ENCODE results near the gene ZMAT3. TPM values are rescaled to one million over a fixed set of nuclear protein-coding genes. Genes with fewer than 3 reads are reported as not detected.
"Not testable (repeated sequence)": the region's sequence is repeated elsewhere in the genome, so short reads cannot be mapped to it uniquely, and the experiment has no call there.

The ZMAT3 gene
- total RNA-seq, 1 donor from 2014 or later = 49.3 TPM

DNA sequence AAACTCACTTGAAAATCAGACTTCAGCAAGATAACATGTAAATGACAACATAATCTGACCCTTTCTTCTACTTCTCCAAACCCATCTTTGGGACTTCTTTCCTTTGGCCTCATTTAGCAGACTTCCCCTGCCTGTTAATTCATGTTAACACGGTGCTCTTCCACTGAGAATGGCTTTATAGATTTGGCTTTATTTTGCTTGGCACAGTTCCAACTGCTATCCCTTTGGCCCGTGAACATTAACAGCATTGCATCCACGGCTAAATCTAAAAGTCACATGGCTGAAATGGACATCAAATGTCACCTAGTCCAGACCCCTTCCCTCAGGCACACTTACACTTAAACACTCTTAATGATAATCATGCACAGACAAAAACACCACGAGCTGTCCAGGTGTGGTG, 3.8 kb downstream of the ZMAT3 start:
- H3K36me3 ChIP-seq (ENCODE audit: control insufficient read depth, insufficient read depth, low read length) = peaks cover 1% of the 10 kb centered on the region
- no peak for DNase-seq (ENCODE audit: low read depth)
- TF ChIP-seq, protein P1, sequence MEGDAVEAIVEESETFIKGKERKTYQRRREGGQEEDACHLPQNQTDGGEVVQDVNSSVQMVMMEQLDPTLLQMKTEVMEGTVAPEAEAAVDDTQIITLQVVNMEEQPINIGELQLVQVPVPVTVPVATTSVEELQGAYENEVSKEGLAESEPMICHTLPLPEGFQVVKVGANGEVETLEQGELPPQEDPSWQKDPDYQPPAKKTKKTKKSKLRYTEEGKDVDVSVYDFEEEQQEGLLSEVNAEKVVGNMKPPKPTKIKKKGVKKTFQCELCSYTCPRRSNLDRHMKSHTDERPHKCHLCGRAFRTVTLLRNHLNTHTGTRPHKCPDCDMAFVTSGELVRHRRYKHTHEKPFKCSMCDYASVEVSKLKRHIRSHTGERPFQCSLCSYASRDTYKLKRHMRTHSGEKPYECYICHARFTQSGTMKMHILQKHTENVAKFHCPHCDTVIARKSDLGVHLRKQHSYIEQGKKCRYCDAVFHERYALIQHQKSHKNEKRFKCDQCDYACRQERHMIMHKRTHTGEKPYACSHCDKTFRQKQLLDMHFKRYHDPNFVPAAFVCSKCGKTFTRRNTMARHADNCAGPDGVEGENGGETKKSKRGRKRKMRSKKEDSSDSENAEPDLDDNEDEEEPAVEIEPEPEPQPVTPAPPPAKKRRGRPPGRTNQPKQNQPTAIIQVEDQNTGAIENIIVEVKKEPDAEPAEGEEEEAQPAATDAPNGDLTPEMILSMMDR (IDR thresholded peaks at IDR 0.05; ENCODE audit: insufficient read depth, low read length, poor library complexity, severe bottlenecking) = no peak

DNA sequence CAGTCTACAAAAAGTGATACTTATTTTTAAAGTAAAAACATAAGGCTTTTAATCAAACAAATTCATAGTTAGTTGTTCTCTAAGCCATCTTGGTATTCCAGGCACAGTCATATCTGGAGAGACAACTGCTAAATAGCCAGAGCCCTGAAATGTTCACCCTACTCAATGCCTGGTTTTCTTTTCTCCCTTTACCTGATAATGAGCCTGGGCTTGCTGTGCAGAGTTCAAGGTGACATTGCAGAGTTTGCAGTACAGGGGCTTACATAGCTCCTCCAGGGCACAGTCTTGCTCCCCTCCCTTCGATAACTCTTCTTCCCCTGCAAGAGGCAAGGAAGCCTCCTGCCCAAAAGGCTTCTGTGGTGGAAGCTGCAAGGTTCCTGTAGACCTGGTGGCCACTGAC, 4.3 kb downstream of the ZMAT3 start:
- DNase-seq (ENCODE audit: low read depth) = no peak
- H3K27me3 ChIP-seq (ENCODE audit: control insufficient read depth, insufficient read depth, low read length) = no peaks in the 10 kb centered on the region
- peaks cover 1% of the 10 kb centered on the region for H3K36me3 ChIP-seq (ENCODE audit: control insufficient read depth, insufficient read depth, low read length)
- TF ChIP-seq, protein P1 (IDR thresholded peaks at IDR 0.05; ENCODE audit: insufficient read depth, low read length, poor library complexity, severe bottlenecking) = no peak
- no peak overlapping the region for H3K4me3 ChIP-seq (ENCODE audit: low read depth, low read length)

More for the DNA sequence above, 3.8 kb downstream of the ZMAT3 start:
- H3K4me3 ChIP-seq (ENCODE audit: low read depth, low read length) = no peak overlapping the region
- H3K27me3 ChIP-seq (ENCODE audit: control insufficient read depth, insufficient read depth, low read length) = no peaks in the 10 kb centered on the region

DNA sequence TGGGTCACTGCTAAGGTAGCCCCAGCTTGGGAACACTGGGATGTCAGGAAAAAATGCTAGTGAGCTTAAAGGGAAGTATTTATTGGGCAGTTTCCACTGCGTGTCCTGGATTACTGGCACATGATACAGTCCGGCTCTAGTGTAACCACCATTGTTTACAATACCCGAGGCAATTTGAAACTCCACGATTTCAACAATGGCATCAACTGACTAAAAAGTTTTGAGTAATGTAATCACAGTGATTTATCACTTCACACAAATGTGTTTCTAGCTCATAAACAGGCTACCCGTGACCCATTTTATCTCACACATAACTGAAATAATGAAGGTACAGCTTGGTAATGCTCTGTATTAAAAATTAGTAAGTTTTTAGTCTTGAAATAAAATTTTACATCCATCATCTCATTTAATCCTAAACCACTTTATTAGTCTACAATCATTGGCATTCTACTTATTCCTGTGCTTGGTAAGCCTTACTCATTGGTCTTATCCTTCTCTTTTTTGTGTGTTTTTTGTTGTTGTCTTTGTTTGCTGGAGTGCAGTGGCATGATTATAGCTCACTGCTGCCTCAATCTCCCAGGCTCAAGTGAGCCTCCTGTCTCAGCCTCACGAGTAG, 7.6 kb downstream of the ZMAT3 start:
- DNase-seq (ENCODE audit: low read depth) = no peak
- no peak overlapping the region for H3K4me3 ChIP-seq (ENCODE audit: low read depth, low read length)
- H3K27me3 ChIP-seq (ENCODE audit: control insufficient read depth, insufficient read depth, low read length) = no peaks in the 10 kb centered on the region
- TF ChIP-seq, protein P1 (IDR thresholded peaks at IDR 0.05; ENCODE audit: insufficient read depth, low read length, poor library complexity, severe bottlenecking) = no peak
- peaks cover 1% of the 10 kb centered on the region for H3K36me3 ChIP-seq (ENCODE audit: control insufficient read depth, insufficient read depth, low read length)

DNA sequence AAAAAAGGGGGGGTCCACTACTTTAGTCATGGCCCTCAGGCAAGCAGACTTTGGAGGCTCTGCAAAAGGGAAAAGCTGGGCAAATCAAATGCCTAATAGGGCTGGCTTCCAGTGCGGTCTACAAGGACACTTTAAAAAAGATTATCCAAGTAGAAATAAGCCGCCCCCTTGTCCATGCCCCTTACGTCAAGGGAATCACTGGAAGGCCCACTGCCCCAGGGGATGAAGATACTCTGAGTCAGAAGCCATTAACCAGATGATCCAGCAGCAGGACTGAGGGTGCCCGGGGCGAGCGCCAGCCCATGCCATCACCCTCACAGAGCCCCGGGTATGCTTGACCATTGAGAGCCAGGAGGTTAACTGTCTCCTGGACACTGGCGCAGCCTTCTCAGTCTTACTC, 15.3 kb downstream of the ZMAT3 start:
- TF ChIP-seq, protein P1 (IDR thresholded peaks at IDR 0.05; ENCODE audit: insufficient read depth, low read length, poor library complexity, severe bottlenecking) = no peak
- Histone ChIP-seq H3K4me3 (ENCODE audit: low read depth, low read length) (no peak overlapping the region), H3K36me3 (ENCODE audit: control insufficient read depth, insufficient read depth, low read length) (no peaks in the 10 kb centered on the region), H3K27me3 (ENCODE audit: control insufficient read depth, insufficient read depth, low read length) (no peaks in the 10 kb centered on the region)
- no peak for DNase-seq (ENCODE audit: low read depth)

DNA sequence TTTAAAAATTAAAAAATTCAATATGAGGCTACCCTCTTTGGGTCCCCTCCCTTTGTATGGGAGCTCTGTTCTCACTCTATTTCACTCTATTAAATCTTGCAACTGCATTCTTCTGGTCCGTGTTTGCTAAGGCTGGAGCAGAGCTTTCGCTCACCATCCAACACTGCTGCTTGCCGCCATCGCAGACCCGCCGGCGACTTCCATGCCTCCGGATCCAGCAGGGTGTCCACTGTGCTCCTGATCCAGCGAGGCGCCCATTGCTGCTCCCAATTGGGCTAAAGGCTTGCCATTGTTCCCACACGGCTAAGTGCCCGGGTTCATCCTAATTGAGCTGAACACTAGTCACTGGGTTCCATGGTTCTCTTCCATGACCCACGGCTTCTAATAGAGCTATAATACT, 17.0 kb downstream of the ZMAT3 start:
- DNase-seq (ENCODE audit: low read depth); H3K27me3 ChIP-seq (ENCODE audit: control insufficient read depth, insufficient read depth, low read length); H3K36me3 ChIP-seq (ENCODE audit: control insufficient read depth, insufficient read depth, low read length); H3K4me3 ChIP-seq (ENCODE audit: low read depth, low read length): not testable (repeated sequence)

DNA sequence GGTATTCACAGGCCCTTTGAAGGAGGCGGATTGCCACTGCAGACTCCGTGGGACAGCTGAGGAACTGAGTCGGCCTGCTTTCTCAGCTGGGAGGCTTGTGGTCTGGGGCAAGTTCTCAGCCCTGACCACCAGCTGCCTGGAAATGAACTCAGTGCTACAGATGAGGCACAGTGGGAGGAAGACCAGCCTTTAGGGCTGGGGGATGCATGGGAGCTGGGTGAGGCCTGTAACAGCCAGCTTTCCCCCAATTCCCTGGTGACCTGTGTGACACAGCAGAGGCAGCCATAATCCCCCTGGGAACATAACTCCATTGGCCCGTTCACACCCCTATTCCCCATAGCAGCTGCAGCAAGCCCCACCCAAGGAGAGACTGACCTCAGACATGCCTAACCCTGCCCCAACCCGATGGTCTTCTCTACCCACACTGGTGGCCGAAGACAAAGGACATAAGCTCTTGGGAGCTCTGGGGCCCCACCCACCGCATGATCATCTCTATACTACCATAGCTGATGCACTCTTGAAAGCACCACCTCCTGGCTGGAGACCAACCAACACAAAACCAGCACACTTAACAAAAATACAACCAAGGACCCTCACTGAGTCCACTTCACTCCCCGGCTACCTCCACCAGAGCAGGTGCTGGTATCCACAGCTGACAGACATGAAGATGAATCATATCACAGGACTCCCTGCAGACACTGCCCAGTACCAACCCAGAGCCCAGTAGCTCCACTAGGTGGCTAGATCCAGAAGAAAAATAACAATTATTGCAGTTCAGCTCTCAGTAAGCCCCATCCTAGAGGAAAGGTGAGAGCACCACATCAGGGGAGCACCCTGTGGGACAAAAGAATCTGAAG, 24.9 kb downstream of the ZMAT3 start:
- no peaks in the 10 kb centered on the region for H3K36me3 ChIP-seq (ENCODE audit: control insufficient read depth, insufficient read depth, low read length)
- TF ChIP-seq, protein P1 (IDR thresholded peaks at IDR 0.05; ENCODE audit: insufficient read depth, low read length, poor library complexity, severe bottlenecking) = peak; percentile 3
- H3K4me3 ChIP-seq (ENCODE audit: low read depth, low read length) = no peak overlapping the region
- no peak for DNase-seq (ENCODE audit: low read depth)
- H3K27me3 ChIP-seq (ENCODE audit: control insufficient read depth, insufficient read depth, low read length) = no peaks in the 10 kb centered on the region
